ENCODE results near the gene TWNK.

Gene TWNK

DNA sequence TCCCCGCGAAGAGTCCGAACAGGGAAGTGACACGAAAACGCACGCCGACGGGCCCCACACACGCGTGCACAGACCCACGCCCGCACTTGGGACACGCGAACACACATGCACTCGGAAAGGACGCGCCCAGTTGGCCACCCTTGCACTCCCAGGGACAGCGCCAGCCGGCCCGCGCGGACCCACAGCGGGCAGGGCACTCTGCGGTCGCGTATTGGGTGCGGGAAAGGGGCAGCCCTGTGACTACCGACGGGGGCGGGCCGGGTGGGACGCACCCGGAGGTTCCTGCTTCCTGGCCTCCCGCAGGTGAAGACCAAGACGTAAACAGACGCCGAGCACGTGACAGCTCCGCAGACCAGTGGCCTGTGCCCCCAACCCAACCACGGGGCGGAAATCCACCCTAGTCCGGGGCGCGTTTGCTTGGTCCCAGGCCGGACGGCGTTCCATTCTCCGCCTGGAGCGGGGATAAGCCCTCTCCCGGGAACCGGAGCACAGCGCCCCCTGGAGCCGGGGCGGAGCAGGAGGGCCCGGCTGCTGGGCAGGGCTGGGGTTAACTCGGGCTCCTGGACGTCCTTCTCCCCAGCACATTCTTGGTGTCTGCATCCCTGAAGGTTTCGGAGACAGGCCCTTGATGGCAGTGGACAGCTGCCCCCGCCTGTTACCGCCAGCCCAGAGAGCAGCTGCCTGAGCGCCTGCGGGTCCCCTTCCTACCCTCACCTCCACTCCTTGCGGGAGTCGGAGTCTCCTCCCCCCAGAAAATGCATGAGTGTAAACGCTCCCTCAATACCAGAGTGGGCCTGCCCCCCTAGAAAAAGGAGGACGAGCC, 10.2 kb downstream of the TWNK start:
- peak; percentile 61 for DNase-seq (ENCODE audit: low spot score)

DNA sequence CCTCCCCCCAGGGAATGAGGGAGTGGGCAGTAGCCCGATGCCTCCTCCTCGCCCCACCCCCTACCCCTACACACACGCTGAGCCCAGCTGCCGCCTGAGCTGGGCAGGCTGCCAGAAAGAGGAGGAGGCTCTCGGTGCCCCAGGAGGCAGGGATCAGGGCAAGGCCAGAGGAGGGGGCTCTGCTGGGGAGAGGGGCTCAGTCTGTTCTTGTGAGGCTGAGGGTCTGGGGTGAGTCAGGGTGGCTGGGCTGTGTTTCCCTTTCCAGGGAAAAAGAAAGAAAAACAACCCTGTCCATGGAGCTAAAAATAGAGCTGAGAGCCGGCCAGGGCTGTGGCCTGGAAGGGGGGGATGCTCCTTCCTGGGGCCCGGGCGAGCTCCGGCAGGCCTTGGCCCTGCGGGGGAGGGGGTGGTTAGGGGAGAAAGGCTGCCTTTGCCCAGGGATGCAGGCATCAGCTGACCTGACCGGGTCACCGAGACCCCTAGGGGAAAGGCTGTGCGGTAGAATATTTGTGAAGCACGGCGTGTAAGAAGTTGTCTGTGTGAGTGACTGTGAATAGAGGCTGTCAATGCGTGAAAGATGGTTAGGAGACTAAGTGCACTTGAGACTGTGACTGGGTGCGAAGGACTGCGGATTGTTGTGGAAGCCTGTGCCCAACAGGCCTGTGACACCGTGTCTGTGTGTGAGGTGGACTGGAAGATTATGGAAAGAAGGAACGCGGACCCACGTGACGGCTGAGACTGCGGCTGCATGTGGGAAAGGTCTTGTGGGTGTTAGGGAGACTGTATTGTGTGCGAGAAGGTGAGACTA, 11.0 kb downstream of the TWNK start:
- DNase-seq (ENCODE audit: low spot score), result peak; percentile 65

DNA sequence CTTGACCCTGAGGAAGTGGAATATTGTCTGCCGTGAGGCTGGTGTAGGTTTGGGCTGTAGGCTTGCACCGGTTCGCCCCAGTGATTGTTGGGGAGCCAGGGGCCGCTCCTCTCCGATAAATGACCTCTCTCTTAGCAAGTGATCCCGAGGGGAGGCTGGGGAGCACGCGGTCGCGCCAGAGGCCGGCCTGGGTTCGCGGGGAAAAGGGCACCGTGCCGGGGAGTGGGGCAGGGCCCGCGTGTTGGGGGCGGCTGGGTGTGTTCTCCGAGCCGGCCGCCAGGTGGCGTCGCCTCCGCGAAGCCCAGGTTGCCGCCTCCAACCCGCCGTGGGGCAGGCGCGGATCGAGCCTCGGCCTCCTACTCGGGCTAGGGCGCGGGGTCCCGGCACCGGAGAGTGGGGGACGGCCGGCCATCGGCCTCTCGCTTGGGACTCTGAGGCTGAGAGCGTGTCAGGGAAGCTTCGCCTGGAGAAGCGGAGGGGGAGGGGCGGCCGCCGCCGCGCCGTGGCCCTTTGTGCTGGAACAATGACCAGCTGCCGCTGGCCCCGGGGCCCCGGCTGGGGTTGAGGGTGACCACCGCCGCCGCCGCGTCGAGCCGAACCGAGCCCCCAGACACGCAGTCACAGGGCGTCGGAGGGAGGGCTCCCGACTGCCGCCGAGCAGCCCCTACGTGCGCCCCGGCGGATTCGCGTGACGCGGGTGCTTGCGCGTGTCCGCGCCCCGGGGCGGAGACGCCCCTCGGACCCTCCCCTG, 11.8 kb downstream of the TWNK start:
- peak; percentile 69 for DNase-seq (ENCODE audit: low spot score)

DNA sequence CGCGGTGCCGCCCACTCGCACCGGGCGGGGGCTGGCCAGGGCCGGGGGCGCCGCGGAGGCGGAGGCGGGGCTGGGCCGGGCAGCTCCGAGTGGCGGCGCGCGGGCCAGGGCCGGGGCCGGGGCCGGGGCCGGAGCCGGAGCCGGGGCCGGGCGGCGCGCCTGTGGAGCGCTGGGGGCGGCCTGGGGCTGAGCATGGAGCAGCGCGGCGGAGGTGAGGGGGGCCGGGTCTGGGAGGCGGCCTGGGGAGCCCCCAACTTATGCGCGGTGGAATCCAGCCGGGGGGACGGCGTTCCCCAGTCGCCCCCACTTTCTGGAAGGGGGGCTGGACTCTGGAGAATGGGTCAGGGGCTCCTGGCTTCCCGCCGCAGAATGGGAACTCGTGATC, 12.4 kb downstream of the TWNK start, which contains the start of gene LZTS2:
TSS of gene LZTS2 (plus strand) at position 67 of the 385 bp plus-strand sequence. CDS start 2,731 bp downstream, outside the sequence.
- no peak for DNase-seq (ENCODE audit: low spot score)

DNA sequence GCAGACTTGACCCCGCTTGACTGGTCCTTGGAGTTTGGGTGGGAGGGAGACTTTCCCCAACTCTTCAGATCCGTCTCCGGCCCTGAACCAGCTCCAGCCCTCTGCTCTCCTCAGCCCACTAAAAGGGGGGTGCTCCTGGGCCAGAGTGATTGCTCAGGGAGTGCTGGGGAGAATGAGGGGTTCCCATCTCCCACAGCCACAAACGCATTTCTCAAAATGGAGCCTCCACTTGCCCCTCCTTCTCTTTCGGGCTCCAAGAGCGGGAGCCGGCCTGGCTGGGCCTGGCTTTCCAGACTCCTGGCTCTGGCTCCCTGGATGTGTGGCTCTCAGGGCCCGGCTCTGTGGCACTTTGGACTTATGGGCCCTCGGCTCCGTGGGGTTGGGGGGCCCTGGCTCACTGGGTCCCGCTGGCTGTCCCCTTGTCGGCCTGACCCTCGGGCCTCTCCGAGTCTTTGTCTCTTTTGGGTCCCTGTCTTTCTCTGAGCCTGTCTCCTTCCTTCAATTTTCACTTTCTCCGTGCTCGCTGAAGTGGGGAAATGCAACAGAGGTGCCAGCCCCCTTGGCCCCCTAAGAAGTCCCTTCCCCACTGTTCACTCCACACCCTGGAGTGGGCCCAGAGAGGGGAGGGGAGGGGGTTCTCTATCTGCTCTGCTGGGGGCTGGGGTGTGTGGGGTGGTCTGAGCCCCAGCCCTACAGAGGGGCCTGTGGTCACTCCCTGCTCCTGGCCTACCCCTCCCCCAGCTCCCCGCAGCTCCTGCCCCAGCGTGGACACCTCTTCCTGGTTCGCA, 13.0 kb downstream of the TWNK start:
- DNase-seq (ENCODE audit: low spot score), result no peak

DNA sequence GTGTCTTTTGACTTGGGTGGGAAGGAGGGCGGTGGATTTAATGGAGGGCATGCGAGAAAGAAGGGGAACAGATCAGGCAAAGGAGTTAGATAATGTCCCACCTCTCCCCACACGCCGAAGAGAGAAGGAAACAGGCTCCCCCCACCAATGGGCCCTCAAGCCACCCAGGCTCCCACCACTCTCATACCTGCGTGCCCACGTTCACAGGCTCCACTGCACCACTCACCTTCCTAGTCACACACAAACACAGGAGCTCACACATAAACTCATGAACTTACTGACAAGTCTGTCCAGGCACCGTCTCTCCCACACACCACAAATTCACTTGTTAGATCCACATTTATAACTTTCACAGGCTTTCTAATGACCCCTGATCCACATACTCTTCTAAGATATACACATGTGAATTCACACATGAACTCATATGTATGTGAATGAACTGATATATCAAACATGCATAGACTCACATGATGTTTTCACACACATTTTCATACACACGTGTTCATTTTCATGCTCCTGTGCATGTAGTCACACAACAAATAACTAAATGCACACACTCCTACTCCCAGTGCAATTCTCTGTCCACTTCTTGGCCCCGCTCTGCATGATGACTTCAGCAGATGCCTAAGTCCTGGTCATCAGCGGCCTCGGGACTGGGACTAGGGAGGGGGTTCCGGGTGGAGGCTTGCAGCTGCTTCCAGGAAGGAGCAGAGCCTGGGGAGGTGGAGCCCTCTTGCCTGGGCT, 13.7 kb downstream of the TWNK start:
- DNase-seq (ENCODE audit: low spot score), result no peak

DNA sequence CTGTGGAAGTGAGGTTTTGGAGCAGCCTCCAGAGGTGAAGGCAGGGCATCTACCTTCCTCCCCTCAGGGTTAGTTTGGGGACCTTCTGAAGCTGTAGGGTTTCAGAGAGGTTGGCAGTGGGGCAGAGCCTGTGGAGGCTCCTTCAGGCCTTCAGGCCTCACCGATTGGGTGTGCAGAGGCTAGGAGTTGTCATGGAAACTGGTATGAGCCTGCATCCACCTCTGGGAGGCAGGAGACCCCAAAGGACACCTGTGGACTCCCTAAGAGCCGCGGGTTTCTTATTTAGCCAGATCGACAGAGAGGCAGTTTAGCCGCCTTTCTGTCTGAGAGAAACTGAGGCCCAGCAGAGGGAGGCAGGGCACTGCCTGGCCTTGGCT, 14.3 kb downstream of the TWNK start:
- DNase-seq (ENCODE audit: low spot score), result no peak

DNA sequence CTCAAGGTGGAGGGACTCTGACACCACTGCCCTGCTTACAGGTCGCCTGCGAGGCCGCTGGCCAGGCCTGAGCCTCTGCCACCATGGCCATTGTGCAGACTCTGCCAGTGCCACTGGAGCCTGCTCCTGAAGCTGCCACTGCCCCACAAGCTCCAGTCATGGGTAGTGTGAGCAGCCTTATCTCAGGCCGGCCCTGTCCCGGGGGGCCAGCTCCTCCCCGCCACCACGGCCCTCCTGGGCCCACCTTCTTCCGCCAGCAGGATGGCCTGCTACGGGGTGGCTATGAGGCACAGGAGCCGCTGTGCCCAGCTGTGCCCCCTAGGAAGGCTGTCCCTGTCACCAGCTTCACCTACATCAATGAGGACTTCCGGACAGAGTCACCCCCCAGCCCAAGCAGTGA, 15.1 kb downstream of the TWNK start:
- no peak for DNase-seq (ENCODE audit: low spot score)

DNA sequence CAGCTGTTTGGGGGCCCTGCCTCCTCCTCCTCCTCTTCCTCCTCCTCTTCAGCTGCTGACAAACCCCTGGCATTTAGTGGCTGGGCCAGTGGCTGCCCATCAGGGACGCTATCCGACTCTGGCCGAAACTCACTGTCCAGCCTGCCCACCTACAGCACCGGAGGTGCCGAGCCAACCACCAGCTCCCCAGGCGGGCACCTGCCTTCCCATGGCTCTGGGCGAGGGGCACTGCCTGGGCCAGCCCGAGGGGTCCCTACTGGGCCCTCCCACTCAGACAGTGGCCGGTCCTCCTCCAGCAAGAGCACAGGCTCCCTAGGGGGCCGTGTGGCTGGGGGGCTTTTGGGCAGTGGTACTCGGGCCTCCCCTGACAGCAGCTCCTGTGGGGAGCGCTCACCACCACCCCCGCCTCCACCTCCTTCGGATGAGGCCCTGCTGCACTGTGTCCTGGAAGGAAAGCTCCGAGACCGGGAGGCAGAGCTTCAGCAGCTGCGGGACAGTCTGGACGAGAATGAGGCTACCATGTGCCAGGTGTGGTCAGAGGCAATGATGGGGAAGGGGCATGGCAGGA, 16.4 kb downstream of the TWNK start:
- no peak for DNase-seq (ENCODE audit: low spot score)

DNA sequence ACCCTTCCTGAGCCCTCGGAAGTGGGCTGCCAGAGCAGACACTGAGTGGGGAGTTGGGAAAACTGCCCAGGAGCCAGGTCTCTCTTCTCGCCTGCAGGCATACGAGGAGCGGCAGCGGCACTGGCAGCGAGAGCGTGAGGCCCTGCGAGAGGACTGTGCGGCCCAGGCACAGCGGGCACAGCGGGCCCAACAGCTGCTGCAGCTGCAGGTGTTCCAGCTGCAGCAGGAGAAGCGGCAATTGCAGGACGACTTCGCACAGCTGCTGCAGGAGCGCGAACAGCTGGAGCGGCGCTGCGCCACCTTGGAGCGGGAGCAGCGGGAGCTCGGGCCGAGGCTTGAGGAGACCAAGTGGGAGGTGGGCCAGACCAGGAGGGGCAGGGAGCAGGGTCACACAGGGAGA, 18.0 kb downstream of the TWNK start:
- no peak for DNase-seq (ENCODE audit: low spot score)

DNA sequence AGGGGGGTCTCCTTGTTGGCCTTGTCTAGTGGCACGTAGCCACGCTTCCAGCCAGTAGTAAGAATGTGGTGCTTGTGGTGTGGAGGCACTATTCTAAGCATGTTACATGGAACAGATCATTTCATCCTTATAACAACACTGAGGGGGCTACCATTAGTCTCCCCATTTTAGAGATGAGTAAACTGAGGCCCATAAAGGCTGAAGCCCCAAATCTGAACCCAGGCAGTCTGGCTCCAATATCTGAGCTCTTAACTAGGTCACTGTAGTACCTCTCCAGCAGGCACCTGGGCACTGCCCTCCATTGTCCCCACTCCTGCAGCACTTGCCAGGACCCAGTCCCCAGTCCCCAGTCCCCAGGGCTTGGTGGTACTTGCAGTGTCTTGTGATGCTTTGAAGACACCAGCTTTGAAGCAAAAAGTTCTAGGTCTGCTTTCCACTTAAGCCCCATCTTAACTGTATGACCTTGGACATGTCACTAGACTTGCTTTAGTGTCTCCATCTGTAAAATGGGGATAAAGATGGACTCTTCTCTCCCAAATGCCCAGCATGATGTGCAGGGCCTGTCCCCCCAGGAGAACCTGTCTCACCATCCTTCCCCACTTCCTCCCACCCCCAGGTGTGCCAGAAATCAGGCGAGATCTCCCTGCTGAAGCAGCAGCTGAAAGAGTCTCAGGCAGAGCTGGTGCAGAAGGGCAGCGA, 18.7 kb downstream of the TWNK start:
- no peak for DNase-seq (ENCODE audit: low spot score)

DNA sequence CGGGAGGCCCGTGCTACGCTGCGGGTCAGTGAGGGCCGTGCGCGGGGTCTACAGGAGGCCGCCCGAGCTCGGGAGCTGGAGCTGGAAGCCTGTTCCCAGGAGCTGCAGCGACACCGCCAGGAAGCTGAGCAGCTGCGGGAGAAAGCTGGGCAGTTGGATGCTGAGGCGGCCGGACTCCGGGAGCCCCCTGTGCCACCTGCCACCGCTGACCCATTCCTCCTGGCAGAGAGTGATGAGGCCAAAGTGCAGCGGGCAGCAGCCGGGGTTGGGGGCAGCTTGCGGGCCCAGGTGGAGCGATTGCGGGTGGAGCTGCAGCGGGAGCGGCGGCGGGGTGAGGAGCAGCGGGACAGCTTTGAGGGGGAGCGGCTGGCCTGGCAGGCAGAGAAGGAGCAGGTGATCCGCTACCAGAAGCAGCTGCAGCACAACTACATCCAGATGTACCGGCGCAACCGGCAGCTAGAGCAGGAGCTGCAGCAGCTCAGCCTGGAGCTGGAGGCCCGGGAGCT, 19.3 kb downstream of the TWNK start:
- DNase-seq (ENCODE audit: low spot score), result no peak

DNA sequence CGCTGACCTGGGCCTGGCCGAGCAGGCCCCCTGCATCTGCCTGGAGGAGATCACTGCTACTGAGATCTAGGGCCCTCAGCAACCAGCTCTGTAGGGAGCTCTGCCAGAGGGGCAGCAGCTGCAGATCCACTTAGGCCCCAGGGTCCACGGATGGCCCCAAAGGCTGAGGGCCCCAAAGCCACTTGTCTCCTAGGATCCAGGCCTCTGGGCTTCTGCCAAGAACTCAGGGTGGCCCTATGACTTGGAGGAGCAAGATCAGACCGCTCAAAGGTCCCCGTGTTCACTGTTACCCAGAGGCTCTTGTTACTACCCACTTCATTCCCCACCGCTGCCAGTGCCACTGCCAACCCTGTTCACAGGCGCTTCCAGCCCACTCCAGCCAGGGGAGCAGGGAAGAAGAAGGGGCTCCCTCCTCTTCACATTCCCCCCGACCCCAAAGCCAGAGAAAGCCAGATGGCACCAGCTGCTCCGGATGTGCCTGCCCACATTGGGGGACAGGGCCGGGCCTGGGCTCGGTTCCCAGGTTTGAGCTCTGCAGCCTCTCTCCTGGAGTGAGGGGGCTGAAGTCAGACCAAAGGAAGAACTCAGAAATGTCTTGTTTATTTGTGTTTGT, 19.9 kb downstream of the TWNK start:
- no peak for DNase-seq (ENCODE audit: low spot score)

DNA sequence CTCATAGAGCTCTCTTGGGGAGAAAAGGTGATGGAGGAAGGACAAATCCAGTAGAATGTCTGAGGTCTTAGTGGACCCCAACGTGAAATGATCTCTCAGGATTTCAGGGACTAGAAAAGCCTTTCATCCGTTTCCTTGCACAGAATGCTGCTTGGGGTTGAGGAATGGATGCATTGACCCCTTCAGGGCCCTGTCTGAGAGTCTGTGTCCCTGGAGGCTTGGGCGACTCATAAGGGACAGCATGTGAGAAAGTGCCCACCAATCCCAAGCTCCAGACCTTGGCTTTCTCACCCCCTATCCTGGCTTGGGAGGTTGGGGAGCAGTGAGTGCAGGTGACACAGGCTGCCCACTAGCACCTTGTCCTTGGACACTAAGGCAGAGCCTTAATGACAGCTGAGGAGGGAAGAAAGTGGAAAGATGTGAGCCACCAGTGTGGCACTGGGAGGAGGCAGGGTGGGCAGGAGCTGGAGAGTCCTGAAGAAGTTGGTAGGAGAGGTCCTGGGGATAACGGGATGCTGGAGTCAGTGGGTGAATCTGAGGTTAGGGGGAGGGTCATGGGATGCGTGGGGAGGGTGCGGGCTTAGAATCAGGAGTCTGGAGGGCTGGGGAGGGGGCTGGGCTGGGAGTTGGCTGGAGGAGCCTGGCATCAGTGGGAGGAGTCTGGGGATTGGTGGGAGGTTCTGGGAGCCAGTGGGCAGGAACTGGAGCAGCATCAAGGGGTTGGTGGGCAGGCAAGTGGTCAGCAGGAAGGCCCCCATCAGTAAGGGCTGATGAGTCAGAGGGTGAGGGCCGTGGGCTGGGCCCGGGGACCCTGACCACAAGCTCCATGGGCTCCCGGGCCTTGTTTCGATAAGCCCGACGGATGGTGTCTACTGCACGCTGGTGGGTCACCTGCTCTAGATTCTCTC, 20.8 kb downstream of the TWNK start:
- DNase-seq (ENCODE audit: low spot score), result no peak

DNA sequence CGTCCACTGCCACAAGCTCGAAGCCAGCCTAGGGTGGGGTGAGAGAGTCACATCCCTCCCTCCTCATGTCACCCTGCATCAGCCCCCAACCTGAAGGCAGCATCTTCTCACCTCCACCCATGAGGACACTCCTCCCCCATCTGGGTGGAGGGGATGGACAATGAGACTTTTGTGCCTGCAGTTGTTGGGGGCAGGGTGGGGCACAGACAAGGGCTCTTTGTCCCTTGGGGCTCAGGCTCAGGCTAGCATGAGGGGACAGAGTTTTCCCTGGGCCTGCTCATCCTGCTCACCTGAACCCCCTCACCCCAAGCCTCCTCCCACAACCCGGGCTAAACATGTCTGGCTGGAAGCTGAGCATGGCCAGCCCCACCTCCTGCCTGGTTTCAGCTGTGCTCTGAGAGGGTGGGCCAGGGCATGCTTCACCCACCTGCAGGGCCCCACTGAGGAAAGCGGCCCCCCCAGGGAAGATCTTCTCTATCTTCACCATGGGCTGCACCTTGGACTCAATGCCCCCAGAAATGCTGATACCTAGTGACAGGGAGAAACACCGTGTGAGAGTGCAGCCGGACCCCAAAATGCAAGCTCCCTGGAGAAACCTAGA, 21.6 kb downstream of the TWNK start:
- DNase-seq (ENCODE audit: low spot score), result no peak

DNA sequence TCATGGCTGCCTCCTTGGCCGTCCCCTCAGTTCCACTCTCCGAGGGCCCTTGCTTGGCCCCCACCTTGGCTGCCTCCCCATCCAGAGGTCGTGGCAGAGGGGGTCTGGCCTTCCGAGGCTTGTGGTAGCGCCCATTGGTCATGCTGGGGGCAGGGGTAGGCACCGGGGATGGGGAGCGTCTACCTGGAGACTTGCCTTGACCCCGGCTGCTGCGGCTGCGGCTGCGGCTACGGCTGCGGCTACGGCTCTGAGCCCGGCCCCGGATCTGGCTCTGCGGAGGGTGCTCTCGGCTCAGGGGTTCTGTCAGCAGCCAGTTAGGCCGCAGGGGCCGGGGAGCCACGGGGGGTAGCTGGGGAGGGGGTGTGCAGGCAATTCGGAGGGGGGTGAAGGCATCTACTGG, 23.0 kb downstream of the TWNK start:
- DNase-seq (ENCODE audit: low spot score), result no peak

DNA sequence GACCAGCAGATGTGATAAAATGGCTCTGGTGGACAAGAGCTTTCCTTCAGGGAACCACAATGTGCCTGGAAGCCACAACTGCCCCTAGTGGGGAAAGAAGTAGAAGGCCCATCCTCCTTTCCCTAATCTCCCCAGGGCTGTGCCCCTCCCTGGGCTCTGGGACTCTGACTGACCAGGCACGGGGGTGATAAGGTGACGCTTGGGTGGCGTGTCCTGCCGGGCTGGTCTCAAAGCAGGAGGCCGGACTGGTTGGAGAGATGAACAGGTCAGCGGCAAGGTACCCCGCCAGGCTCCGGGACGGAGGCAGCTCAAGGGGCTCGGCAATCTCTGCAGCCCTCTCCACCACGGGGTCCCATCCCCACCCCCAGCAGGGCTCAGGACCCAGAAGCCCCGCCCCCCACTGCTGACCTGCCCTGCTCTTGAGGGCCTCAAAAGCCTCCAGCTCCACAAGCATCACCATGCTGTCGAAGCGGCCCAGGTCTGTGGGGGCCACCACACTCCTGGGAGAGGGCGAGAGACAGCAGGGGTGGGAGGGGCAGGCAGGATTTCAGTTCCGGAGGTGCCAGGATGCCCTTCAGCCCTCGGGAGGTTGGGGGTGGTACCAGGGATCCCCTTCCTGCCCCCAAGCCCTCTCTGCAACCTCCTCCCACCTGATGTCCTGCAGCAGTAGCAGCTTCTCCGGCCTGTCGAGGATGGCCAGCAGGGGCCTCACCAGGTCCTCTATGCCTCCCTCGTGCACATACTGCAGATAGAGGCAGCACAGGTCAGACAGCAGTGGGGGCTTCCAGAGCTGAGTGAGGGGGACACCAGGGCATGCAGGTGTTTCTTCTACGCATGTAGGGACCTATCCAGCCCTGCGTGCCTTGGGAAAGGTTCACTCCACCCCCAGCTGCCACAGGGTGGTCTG, 24.4 kb downstream of the TWNK start:
- no peak for DNase-seq (ENCODE audit: low spot score)

Measured in CD4-positive, alpha-beta T cell treated with Interleukin-6 at 100 ng/mL for 8 hours (primary cell).